Transverse colon (tissue), 3 donors: Measurements from ENCODE around the gene F13A1.

Source experiments
- CTCF ChIP-seq, 5 experiments: fragments of 200-600 bp in 3 of 5; fragments of 450-650 bp in 2 of 5; sonication (generic) in 3 of 5; IDR thresholded peaks; 1 replicate in 2 of 5; 2 replicates in 3 of 5; pipeline ENCODE4 v1.5.1; 2016 to 2017; ENCODE audit warnings: antibody characterized with exemption in 5 of 5, inconsistent platforms in 3 of 5, mild to moderate bottlenecking in 2 of 5, moderate library complexity in 1 of 5
- EP300 ChIP-seq: sonication (generic); formaldehyde crosslinking; IDR thresholded peaks from one replicate; pipeline ENCODE4 v1.6.1; 2017; ENCODE audit warnings: antibody characterized with exemption, low read depth

GRCh38 chr6:6270948-6271535, 49.4 kb downstream of the F13A1 start:
- TF ChIP-seq CTCF (IDR thresholded peaks at IDR 0.05) (no peak), EP300 (no peak)
